Amniotic epithelial cell (primary cell): ENCODE data around the gene BLACAT1.
"Not testable (repeated sequence)": the region's sequence is repeated elsewhere in the genome, so short reads cannot be mapped to it uniquely, and the experiment has no call there.

Source experiments
- DNase-seq: peaks from one replicate; pipeline ENCODE4 v3.0.0-alpha.2; 2010; ENCODE audit warnings: low read depth

The BLACAT1 gene

DNA sequence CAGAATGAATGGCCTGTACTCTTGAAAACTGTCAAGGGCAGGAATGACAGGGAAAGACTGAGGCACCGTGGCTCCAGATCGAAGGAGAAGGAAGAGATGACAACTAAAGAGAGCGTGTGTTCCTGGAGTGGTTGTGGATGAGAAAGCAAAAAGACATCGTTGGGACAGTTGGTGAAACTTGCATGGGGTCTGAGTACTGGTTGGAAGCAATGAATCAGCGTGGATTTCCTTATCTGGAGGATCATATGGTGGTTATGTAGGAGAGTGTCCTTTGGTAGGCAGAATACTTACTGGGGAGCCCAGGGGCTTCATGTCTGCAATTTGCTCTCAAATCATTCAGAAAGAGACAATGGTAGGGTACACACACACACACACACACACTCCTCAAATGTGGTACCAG is 47.9 kb downstream of the BLACAT1 start:
- DNase-seq, result peak; percentile 19

DNA sequence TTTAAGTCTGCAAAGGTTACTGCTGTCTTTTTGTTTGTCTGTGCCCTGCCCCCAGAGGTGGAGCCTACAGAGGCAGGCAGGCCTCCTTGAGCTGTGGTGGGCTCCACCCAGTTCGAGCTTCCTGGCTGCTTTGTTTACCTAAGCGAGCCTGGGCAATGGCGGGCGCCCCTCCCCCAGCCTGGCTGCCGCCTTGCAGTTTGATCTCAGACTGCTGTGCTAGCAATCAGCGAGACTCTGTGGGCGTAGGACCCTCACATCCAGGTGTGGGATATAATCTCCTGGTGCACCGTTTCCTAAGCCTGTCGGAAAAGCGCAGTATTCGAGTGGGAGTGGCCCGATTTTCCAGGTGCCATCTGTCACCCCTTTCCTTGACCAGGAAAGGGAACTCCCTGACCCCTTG is 49.6 kb downstream of the BLACAT1 start:
- DNase-seq, result not testable (repeated sequence)
